ENCODE measurements around the gene MDFI.

GRCh38 chr6:41693281-41694240 is 55.3 kb downstream of the MDFI start:
- TF ChIP-seq SNAI2 (CRISPR knock-in tag; IDR thresholded peaks at IDR 0.05) (no peak), ZFP3 (CRISPR knock-in tag; IDR thresholded peaks at IDR 0.05) (no peak), PATZ1 (CRISPR knock-in tag; IDR thresholded peaks at IDR 0.05; ENCODE audit: borderline replicate concordance) (no peak), CSDC2 (CRISPR knock-in tag; IDR thresholded peaks at IDR 0.05) (no peak), ZNF70 (CRISPR knock-in tag; IDR thresholded peaks at IDR 0.05) (no peak), CSRNP3 (CRISPR knock-in tag; IDR thresholded peaks at IDR 0.05) (no peak), ZFP30 (CRISPR knock-in tag; IDR thresholded peaks at IDR 0.05) (no peak), POU6F1 (CRISPR knock-in tag; IDR thresholded peaks at IDR 0.05; ENCODE audit: borderline replicate concordance, low read depth) (no peak), ISL1 (CRISPR knock-in tag; IDR thresholded peaks at IDR 0.05) (no peak), CREB5 (CRISPR knock-in tag; IDR thresholded peaks at IDR 0.05; ENCODE audit: low read depth) (no peak), ZC3H10 (CRISPR knock-in tag; IDR thresholded peaks at IDR 0.05) (no peak), ZNF565 (CRISPR knock-in tag; conservative IDR thresholded peaks at IDR 0.05; ENCODE audit: low read depth) (no peak), PPARA (CRISPR knock-in tag; IDR thresholded peaks at IDR 0.05; ENCODE audit: borderline replicate concordance) (no peak)
